BE2C (cell line): ENCODE results near the gene RAB11FIP4.

Source experiments
- DNase-seq: peaks from one replicate; pipeline ENCODE4 v3.0.0-alpha.2; 2020
- H3K27me3 ChIP-seq: fragments of 250-450 bp; sonication (Bioruptor Pico); 2 replicates; pipeline ENCODE4 v1.5.1; 2020; ENCODE audit warnings: mild to moderate bottlenecking
- H3K36me3 ChIP-seq: fragments of 250-450 bp; sonication (Bioruptor Pico); 2 replicates; pipeline ENCODE4 v1.5.1; 2020; ENCODE audit warnings: mild to moderate bottlenecking
- H3K4me1 ChIP-seq: fragments of 250-450 bp; sonication (Bioruptor Pico); 2 replicates; pipeline ENCODE4 v1.5.1; 2020
- H3K4me3 ChIP-seq: 2 replicates; pipeline ENCODE4 v1.5.1; 2011; ENCODE audit warnings: low read depth, low read length
- H3K9me3 ChIP-seq: fragments of 250-450 bp; sonication (Bioruptor Pico); 2 replicates; pipeline ENCODE4 v1.5.1; 2020
- CTCF ChIP-seq: IDR thresholded peaks from 2 replicates; pipeline ENCODE4 v1.5.1; 2012; ENCODE audit warnings: mild to moderate bottlenecking, low read depth, low read length

Gene RAB11FIP4

GRCh38 chr17:31417051-31417792, 25.7 kb downstream of the RAB11FIP4 start:
- no peaks in the 10 kb centered on the region for H3K36me3 ChIP-seq
- TF ChIP-seq CTCF = no peak
- H3K27me3 ChIP-seq = no peaks in the 10 kb centered on the region
- no peak overlapping the region for H3K4me3 ChIP-seq
- DNase-seq = no peak
- H3K9me3 ChIP-seq = no peaks in the 10 kb centered on the region
- H3K4me1 ChIP-seq = no peaks in the 10 kb centered on the region

GRCh38 chr17:31418773-31419350, 27.4 kb downstream of the RAB11FIP4 start:
- no peaks in the 10 kb centered on the region for H3K27me3 ChIP-seq
- H3K9me3 ChIP-seq = no peaks in the 10 kb centered on the region
- no peaks in the 10 kb centered on the region for H3K4me1 ChIP-seq
- DNase-seq = no peak
- TF ChIP-seq CTCF = no peak
- H3K4me3 ChIP-seq = no peak overlapping the region
- no peaks in the 10 kb centered on the region for H3K36me3 ChIP-seq

GRCh38 chr17:31422443-31422842, 31.0 kb downstream of the RAB11FIP4 start:
- no peaks in the 10 kb centered on the region for H3K9me3 ChIP-seq
- H3K27me3 ChIP-seq = no peaks in the 10 kb centered on the region
- TF ChIP-seq CTCF = no peak
- no peak overlapping the region for H3K4me3 ChIP-seq
- H3K36me3 ChIP-seq = no peaks in the 10 kb centered on the region
- H3K4me1 ChIP-seq = peaks cover 2% of the 10 kb centered on the region; the same call in 1 of the 2 replicates
- no peak for DNase-seq

GRCh38 chr17:31424944-31425281, 33.4 kb downstream of the RAB11FIP4 start:
- no peaks in the 10 kb centered on the region for H3K9me3 ChIP-seq
- peaks cover 2% of the 10 kb centered on the region; the same call in 1 of the 2 replicates for H3K4me1 ChIP-seq
- no peak for DNase-seq
- H3K27me3 ChIP-seq = no peaks in the 10 kb centered on the region
- TF ChIP-seq CTCF = no peak
- no peaks in the 10 kb centered on the region for H3K36me3 ChIP-seq
- no peak overlapping the region for H3K4me3 ChIP-seq

- TF ChIP-seq CTCF = no peak
- H3K9me3 ChIP-seq = no peaks in the 10 kb centered on the region
- H3K36me3 ChIP-seq = no peaks in the 10 kb centered on the region
- DNase-seq = peak; percentile 68
- no peaks in the 10 kb centered on the region for H3K27me3 ChIP-seq
- peaks cover 2% of the 10 kb centered on the region; the same call in 1 of the 2 replicates for H3K4me1 ChIP-seq
- 0 out of 2 replicates have a peak overlapping the region, but pooled peaks have one; percentile 1 for H3K4me3 ChIP-seq
Observed at GRCh38 chr17:31425282-31426040, 34.0 kb downstream of the RAB11FIP4 start.

- peaks cover 2% of the 10 kb centered on the region; the same call in 1 of the 2 replicates for H3K4me1 ChIP-seq
- no peak overlapping the region for H3K4me3 ChIP-seq
- H3K27me3 ChIP-seq = no peaks in the 10 kb centered on the region
- no peaks in the 10 kb centered on the region for H3K36me3 ChIP-seq
- TF ChIP-seq CTCF = no peak
- H3K9me3 ChIP-seq = no peaks in the 10 kb centered on the region
- no peak for DNase-seq
Observed at GRCh38 chr17:31427684-31428083, 36.2 kb downstream of the RAB11FIP4 start.
